Liver (tissue), 9 donors: ENCODE measurements around the gene CLASRP. TPM values are rescaled to one million over a fixed set of nuclear protein-coding genes. Genes with fewer than 3 reads are reported as not detected.

Experiments
- DNase-seq: peaks from one replicate; pipeline ENCODE4 v3.0.0-alpha.2; 2017; ENCODE audit warnings: low spot score
- H3K27ac ChIP-seq, 2 donors: one replicate each; pipeline ENCODE4 v1.7.0; 2013; ENCODE audit warnings: inconsistent platforms in 2 of 2, low read length in 2 of 2, control low read depth in 1 of 2, low read depth in 1 of 2, mild to moderate bottlenecking in 1 of 2
- H3K27me3 ChIP-seq, 4 donors: one replicate each; pipeline versions ENCODE4 v1.6.1 to v1.7.0; 2013; ENCODE audit warnings: low read length in 3 of 4, inconsistent platforms in 1 of 4, mild to moderate bottlenecking in 1 of 4, moderate library complexity in 1 of 4; ENCODE audit not compliant: control insufficient read depth in 4 of 4, insufficient read depth in 4 of 4
- H3K36me3 ChIP-seq, 4 donors: one replicate each; pipeline versions ENCODE4 v1.6.1 to v1.7.0; 2013; ENCODE audit warnings: low read length in 3 of 4, mild to moderate bottlenecking in 3 of 4, low read depth in 1 of 4, moderate library complexity in 1 of 4; ENCODE audit not compliant: control insufficient read depth in 4 of 4, insufficient read depth in 3 of 4
- H3K4me1 ChIP-seq, 4 donors: one replicate each; pipeline versions ENCODE4 v1.6.1 to v1.7.0; 2013; ENCODE audit warnings: low read length in 3 of 4, mild to moderate bottlenecking in 3 of 4, moderate library complexity in 1 of 4; ENCODE audit not compliant: control insufficient read depth in 4 of 4, insufficient read depth in 4 of 4
- H3K4me3 ChIP-seq, 3 donors: one replicate each; pipeline versions ENCODE4 v1.6.1 to v1.7.0; 2013; ENCODE audit warnings: low read length in 3 of 3, control low read depth in 1 of 3, low read depth in 1 of 3, mild to moderate bottlenecking in 1 of 3
- H3K9ac ChIP-seq, 2 donors: one replicate each; pipeline ENCODE4 v1.7.0; 2013; ENCODE audit warnings: low read length in 2 of 2, mild to moderate bottlenecking in 2 of 2, moderate library complexity in 2 of 2, control low read depth in 1 of 2, low read depth in 1 of 2
- H3K9me3 ChIP-seq, 4 donors: one replicate each; pipeline versions ENCODE4 v1.6.1 to v1.7.0; 2013; ENCODE audit warnings: low read length in 3 of 4; ENCODE audit not compliant: control insufficient read depth in 4 of 4
- EGR1 ChIP-seq, 2 donors: IDR thresholded peaks; 2 replicates each; pipeline ENCODE4 v1.6.1; 2016 to 2018; ENCODE audit warnings: antibody characterized with exemption in 2 of 2, low read depth in 2 of 2
- FOXA1 ChIP-seq: IDR thresholded peaks from 2 replicates; pipeline ENCODE4 v1.6.1; 2016; ENCODE audit warnings: antibody characterized with exemption
- FOXA2 ChIP-seq: IDR thresholded peaks from 2 replicates; pipeline ENCODE4 v1.6.1; 2016; ENCODE audit warnings: antibody characterized with exemption
- GABPA ChIP-seq, 2 donors: IDR thresholded peaks in 1 of 2; conservative IDR thresholded peaks in 1 of 2; 2 replicates each; pipeline ENCODE4 v1.6.1; 2016; ENCODE audit warnings: antibody characterized with exemption in 2 of 2, mild to moderate bottlenecking in 1 of 2, moderate library complexity in 1 of 2
- HNF4A ChIP-seq, 2 donors: conservative IDR thresholded peaks; 2 replicates each; pipeline ENCODE4 v1.6.1; 2016; ENCODE audit warnings: antibody characterized with exemption in 2 of 2, mild to moderate bottlenecking in 2 of 2
- HNF4G ChIP-seq: IDR thresholded peaks from 2 replicates; pipeline ENCODE4 v1.6.1; 2016; ENCODE audit warnings: antibody characterized with exemption
- JUND ChIP-seq, 2 donors: IDR thresholded peaks; 2 replicates each; pipeline ENCODE4 v1.6.1; 2016; ENCODE audit warnings: antibody characterized with exemption in 2 of 2
- NR2F2 ChIP-seq: IDR thresholded peaks from 2 replicates; pipeline ENCODE4 v1.6.1; 2016; ENCODE audit warnings: antibody characterized with exemption
- RXRA ChIP-seq, 2 donors: IDR thresholded peaks; 2 replicates each; pipeline ENCODE4 v1.6.1; 2017 to 2018; ENCODE audit warnings: antibody characterized with exemption in 2 of 2, mild to moderate bottlenecking in 1 of 2
- SP1 ChIP-seq: IDR thresholded peaks from 2 replicates; pipeline ENCODE4 v1.6.1; 2018; ENCODE audit warnings: antibody characterized with exemption, mild to moderate bottlenecking
- TAF1 ChIP-seq: conservative IDR thresholded peaks from 2 replicates; pipeline ENCODE4 v1.6.1; 2016; ENCODE audit warnings: antibody characterized with exemption, mild to moderate bottlenecking
- YY1 ChIP-seq: IDR thresholded peaks from 2 replicates; pipeline ENCODE4 v1.6.1; 2016; ENCODE audit warnings: antibody characterized with exemption, mild to moderate bottlenecking
- WGBS: extraction: QIAGEN DNeasy Blood & Tissue Kit; methylation state at CpG from one replicate; pipeline ENCODE4 v1.1.7; 2013; 5-methylcytosine and 5-hydroxymethylcytosine counted together
- polyA plus RNA-seq, 2 donors: library from polyadenylated mRNA; stranded (reverse) in 1 of 2; unstranded in 1 of 2; fragments of 200-250 nt in 1 of 2; fragments of >200 nt in 1 of 2; fragmentation: Nextera tagmentation in 1 of 2; extraction: Ambion mirVana in 1 of 2; gene quantifications; one replicate each; pipeline versions ENCODE4 v1.2.1 to v1.2.3, GENCODE V29; 2013 to 2015
- total RNA-seq, 2 donors: library from RNA; depleted of rRNA; stranded (reverse); fragments of >200 nt; gene quantifications; one replicate each; pipeline ENCODE4 v1.2.3, GENCODE V29; 2014
- TF ChIP-seq, protein P1 (sequence below): IDR thresholded peaks from 2 replicates; pipeline ENCODE4 v1.6.1; 2016; ENCODE audit warnings: antibody characterized with exemption
- TF ChIP-seq, protein P2 (sequence below): IDR thresholded peaks from 2 replicates; pipeline ENCODE4 v1.6.1; 2016; ENCODE audit warnings: antibody characterized with exemption
- TF ChIP-seq, protein P3 (sequence below): IDR thresholded peaks from 2 replicates; pipeline ENCODE4 v1.6.1; 2016; ENCODE audit warnings: antibody characterized with exemption, mild to moderate bottlenecking
- TF ChIP-seq, protein P4 (sequence below): fragments of 150-350 bp; IDR thresholded peaks from 2 replicates; pipeline ENCODE4 v1.5.1; 2017; ENCODE audit warnings: improper control_type of control experiment, low read depth, low read length; ENCODE audit not compliant: missing input control
- TF ChIP-seq, protein P5 (sequence below): IDR thresholded peaks from 2 replicates; pipeline ENCODE4 v1.6.1; 2016; ENCODE audit warnings: antibody characterized with exemption
- donor health status: healthy.
- donor health status: healthy.
- donor health status: healthy.
- donor health status: healthy.
- donor health status: healthy.

CLASRP gene
- total and polyA plus RNA-seq, 4 donors = 9.0 to 44.3 (median 12.8) TPM

DNA sequence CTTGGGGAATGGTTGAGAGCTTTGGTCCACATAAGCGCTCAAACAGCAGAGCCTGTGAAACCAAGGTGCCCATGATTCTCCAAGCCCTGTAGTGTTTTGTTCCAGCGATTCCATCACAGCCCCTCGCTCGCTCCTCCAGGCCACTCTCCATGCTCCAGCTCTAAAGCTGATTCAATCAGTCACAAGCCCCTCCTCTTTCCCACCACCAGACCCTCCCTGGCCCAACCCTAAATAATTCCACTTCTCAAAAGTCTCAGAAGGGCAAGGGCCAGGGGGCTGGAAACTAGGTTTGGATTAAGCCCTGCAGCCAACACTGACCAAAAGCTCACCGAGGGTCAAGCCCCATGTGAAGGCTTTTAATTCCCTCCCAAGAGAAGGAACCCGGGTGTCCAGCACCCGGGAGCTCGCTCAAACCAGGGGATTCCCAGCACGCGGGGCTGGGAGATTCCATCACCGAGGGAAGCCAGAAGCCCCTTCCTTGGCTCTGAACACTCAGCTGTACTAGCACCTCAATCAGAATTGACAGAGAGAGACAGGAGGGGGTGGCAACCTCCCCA lies 36.0 kb downstream of the CLASRP start:
- DNase-seq = no peak
- H3K4me3 ChIP-seq = no peak overlapping the region
- H3K9me3 ChIP-seq = no peaks in the 10 kb centered on the region
- H3K27ac ChIP-seq = no peak overlapping the region
- peaks cover 5 to 12% (median 8%) of the 10 kb centered on the region in 4 donors for H3K36me3 ChIP-seq
- no peak overlapping the region for H3K9ac ChIP-seq
- TF ChIP-seq RXRA (IDR thresholded peaks at IDR 0.05) (no peak), HNF4A (conservative IDR thresholded peaks at IDR 0.05) (no peak), EGR1 (IDR thresholded peaks at IDR 0.05; ENCODE audit: low read depth in 2 of 2) (no peak), HNF4G (no peak), FOXA1 (no peak), TAF1 (no peak), NR2F2 (no peak), JUND (IDR thresholded peaks at IDR 0.05) (no peak), SP1 (no peak), GABPA (IDR thresholded peaks at IDR 0.05 in 1 of 2, conservative IDR thresholded peaks at IDR 0.05 in 1 of 2) (no peak), FOXA2 (no peak), YY1 (no peak)
- TF ChIP-seq, protein P1, sequence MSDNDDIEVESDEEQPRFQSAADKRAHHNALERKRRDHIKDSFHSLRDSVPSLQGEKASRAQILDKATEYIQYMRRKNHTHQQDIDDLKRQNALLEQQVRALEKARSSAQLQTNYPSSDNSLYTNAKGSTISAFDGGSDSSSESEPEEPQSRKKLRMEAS = no peak
- TF ChIP-seq, protein P2, sequence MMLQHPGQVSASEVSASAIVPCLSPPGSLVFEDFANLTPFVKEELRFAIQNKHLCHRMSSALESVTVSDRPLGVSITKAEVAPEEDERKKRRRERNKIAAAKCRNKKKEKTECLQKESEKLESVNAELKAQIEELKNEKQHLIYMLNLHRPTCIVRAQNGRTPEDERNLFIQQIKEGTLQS = no peak
- TF ChIP-seq, protein P3, sequence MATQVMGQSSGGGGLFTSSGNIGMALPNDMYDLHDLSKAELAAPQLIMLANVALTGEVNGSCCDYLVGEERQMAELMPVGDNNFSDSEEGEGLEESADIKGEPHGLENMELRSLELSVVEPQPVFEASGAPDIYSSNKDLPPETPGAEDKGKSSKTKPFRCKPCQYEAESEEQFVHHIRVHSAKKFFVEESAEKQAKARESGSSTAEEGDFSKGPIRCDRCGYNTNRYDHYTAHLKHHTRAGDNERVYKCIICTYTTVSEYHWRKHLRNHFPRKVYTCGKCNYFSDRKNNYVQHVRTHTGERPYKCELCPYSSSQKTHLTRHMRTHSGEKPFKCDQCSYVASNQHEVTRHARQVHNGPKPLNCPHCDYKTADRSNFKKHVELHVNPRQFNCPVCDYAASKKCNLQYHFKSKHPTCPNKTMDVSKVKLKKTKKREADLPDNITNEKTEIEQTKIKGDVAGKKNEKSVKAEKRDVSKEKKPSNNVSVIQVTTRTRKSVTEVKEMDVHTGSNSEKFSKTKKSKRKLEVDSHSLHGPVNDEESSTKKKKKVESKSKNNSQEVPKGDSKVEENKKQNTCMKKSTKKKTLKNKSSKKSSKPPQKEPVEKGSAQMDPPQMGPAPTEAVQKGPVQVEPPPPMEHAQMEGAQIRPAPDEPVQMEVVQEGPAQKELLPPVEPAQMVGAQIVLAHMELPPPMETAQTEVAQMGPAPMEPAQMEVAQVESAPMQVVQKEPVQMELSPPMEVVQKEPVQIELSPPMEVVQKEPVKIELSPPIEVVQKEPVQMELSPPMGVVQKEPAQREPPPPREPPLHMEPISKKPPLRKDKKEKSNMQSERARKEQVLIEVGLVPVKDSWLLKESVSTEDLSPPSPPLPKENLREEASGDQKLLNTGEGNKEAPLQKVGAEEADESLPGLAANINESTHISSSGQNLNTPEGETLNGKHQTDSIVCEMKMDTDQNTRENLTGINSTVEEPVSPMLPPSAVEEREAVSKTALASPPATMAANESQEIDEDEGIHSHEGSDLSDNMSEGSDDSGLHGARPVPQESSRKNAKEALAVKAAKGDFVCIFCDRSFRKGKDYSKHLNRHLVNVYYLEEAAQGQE = no peak
- TF ChIP-seq, protein P4, sequence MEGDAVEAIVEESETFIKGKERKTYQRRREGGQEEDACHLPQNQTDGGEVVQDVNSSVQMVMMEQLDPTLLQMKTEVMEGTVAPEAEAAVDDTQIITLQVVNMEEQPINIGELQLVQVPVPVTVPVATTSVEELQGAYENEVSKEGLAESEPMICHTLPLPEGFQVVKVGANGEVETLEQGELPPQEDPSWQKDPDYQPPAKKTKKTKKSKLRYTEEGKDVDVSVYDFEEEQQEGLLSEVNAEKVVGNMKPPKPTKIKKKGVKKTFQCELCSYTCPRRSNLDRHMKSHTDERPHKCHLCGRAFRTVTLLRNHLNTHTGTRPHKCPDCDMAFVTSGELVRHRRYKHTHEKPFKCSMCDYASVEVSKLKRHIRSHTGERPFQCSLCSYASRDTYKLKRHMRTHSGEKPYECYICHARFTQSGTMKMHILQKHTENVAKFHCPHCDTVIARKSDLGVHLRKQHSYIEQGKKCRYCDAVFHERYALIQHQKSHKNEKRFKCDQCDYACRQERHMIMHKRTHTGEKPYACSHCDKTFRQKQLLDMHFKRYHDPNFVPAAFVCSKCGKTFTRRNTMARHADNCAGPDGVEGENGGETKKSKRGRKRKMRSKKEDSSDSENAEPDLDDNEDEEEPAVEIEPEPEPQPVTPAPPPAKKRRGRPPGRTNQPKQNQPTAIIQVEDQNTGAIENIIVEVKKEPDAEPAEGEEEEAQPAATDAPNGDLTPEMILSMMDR = no peak
- TF ChIP-seq, protein P5, sequence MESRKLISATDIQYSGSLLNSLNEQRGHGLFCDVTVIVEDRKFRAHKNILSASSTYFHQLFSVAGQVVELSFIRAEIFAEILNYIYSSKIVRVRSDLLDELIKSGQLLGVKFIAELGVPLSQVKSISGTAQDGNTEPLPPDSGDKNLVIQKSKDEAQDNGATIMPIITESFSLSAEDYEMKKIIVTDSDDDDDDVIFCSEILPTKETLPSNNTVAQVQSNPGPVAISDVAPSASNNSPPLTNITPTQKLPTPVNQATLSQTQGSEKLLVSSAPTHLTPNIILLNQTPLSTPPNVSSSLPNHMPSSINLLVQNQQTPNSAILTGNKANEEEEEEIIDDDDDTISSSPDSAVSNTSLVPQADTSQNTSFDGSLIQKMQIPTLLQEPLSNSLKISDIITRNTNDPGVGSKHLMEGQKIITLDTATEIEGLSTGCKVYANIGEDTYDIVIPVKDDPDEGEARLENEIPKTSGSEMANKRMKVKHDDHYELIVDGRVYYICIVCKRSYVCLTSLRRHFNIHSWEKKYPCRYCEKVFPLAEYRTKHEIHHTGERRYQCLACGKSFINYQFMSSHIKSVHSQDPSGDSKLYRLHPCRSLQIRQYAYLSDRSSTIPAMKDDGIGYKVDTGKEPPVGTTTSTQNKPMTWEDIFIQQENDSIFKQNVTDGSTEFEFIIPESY = no peak
- no peaks in the 10 kb centered on the region for H3K27me3 ChIP-seq
- H3K4me1 ChIP-seq = peaks cover 2 to 21% (median 9%) of the 10 kb centered on the region in 4 donors
- 79% methylated on average over 11 of the region's 11 CpGs for WGBS
